ENCODE results near the gene HYKK.
"Not testable (repeated sequence)": the region's sequence is repeated elsewhere in the genome, so short reads cannot be mapped to it uniquely, and the experiment has no call there.

The HYKK gene

GRCh38 chr15:78506971-78507830, at the start of gene HYKK:
Gene HYKK (plus strand): TSS chr15:78507577. CDS start chr15:78513089, 5,512 bp downstream.
- DNase-seq (ENCODE audit: low read depth) = peak; percentile 97

GRCh38 chr15:78460737-78461136, 46.6 kb upstream of the HYKK start:
- no peak for DNase-seq (ENCODE audit: low read depth)

GRCh38 chr15:78461171-78461888, 46.0 kb upstream of the HYKK start:
- DNase-seq (ENCODE audit: low read depth) = no peak

- no peak for DNase-seq (ENCODE audit: low read depth)
These were observed 38.3 kb upstream of the HYKK start for GRCh38 chr15:78469031-78469430.

DNA sequence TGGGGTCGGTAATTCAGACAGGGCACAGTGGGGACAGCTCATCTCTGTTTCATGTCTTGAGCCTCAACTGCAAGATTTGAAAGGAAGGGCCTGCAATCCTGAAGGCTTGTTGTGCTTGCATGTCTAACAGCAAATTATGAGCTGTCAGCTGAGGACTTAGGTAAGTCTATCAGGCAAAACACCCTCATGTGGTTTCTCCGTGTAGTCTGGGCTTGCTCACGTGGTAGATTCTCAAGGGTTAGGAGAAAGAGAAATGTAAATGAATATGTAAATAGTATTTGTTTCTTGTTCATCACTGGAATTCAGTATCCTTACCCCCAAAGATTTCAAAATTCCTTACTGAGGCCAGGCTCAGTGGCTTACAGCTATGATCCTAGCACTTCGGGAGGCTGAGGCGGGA, 30.1 kb upstream of the HYKK start:
- no peak for DNase-seq (ENCODE audit: low read depth)

GRCh38 chr15:78479650-78480049, 27.7 kb upstream of the HYKK start:
- no peak for DNase-seq (ENCODE audit: low read depth)

DNA sequence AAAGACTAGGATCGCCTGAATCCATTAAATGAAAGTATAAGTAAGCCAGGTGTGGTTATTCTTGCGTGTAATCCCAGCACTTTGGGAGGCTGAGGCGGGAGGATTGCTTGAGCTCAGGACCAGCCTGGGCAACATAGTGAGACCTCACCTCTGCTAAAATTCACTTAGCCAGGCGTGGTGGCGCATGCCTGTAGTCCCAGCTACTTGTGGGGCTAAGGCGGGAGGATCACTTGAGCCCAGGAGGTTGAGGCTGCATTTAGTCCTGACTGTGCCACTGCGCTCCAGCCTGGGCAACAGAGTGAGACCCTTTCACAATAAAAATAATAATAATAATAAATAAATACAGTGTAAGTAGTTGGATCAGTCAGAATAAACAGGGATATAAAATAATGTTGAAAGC, 25.5 kb upstream of the HYKK start:
- no peak for DNase-seq (ENCODE audit: low read depth)

DNA sequence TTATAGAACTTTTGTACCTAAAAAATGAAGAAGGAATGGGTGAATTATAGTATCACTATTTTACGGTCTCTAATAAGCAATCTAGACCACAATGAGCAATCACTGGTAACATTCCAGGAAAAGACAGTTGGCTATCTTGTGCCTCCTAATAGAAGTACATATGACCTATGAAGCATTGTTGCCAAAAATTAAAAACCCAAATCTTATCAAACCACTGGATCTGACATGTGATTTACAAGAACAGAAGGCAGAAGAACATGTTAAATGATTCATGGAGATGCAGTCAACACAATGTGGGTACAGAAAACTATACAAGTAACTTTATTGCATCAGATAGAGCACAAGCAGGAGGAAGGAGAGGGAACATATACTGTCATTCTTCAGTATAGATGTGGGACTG, 14.5 kb upstream of the HYKK start:
- DNase-seq (ENCODE audit: low read depth) = no peak

- no peak for DNase-seq (ENCODE audit: low read depth)
These were observed 5.5 kb upstream of the HYKK start for GRCh38 chr15:78501857-78502256.

DNA sequence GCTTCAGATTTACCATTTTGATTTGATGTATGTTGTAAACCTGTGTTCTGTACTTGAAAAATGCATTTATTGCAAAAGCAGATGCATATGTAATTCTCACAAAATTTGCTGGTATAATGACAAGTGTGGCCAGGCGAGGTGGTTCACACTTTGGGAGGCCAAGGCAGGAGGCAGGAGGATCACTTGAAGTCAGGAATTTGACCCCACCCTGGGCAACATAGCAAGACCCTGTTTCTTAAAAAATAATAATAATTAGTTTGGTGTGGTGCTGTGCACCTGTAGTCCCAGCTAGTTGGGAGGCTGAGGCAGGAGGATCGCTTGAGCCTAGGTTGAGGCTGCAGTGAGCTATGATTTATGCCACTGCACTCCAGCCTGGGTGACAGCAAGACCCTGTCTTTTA, 4.7 kb upstream of the HYKK start:
- DNase-seq (ENCODE audit: low read depth) = no peak

- no peak for DNase-seq (ENCODE audit: low read depth)
These were observed 419 bp downstream of the HYKK start for GRCh38 chr15:78507831-78508160.

DNA sequence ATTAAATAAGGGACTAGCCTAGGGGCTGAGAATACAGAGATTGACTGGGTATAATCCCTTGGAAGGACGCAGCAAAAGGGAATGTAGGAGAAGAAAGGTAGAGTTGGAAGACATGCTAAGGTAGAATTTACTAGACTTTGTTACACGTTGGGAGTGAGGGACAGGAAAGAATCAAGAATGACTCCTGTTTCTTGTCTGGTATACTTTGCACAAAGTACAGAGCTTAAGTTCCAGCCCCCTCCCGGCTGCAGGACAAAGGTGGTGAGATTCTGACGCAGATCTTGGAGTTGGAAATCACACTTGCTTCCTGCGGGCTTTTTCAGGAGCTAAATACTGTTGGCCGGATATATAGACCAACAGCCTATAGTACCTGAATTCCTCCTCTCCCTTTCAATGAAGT, 895 bp downstream of the HYKK start:
- DNase-seq (ENCODE audit: low read depth) = no peak

DNA sequence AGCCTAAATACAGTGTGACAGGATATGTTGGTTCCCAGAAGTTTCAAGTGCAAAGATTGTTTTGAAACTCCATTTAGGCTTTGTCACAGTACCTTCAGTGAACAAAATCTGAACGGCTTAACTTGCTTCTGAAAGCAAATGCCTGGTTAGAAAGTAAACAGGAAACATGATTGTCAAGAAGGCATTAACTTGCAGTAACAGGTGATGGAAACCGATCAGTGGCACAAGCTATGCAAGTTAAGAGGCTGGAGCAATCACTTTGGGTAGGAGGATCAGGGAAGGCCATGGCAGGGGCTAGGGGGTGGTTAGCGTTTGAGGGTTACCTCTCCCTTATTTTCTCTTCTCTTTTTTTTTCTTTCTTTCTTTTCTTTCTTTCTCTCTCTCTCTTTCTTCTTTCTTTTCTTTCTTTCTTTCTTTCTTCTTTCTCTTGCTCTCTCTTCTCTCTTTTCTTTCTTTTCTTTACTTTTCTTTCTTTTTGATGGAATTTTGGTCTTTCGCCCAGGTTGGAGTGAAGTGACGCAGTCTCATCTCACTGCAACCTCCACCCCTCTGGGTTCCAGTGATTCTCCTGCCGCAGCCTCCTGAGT, 2.4 kb downstream of the HYKK start:
- DNase-seq (ENCODE audit: low read depth) = no peak

DNA sequence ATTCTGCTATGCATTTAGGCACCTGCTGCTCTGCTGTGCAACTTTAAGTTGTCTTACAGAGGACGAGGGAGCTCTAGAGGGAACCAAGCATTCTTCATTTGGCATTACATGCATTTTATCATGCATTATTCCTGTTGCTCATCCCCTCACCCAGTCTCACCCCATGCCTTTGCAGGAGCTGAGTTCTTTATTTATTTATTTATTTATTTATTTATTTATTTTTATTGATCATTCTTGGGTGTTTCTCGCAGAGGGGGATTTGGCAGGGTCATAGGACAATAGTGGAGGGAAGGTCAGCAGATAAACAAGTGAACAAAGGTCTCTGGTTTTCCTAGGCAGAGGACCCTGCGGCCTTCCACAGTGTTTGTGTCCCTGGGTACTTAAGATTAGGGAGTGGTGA, 12.7 kb downstream of the HYKK start:
- DNase-seq (ENCODE audit: low read depth) = not testable (repeated sequence)

DNA sequence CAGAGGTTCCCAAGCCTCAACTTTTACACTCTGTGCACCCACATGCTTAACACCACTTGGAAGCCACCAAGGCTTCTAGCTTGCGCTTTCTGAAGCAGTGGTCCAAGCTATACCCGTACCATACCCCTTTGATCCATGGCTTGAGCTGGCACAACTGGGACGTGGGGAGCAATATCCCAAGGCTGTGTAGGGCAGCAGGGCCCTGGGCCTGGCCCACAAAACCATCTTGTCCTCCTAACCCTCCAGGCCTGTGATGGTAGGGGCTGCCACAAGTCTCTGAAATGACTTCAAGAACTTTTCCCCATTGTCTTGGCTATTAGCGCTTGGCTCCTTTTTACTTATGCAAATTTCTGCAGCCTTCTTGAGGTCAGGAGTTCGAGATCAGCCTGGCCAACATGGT, 16.9 kb downstream of the HYKK start:
- DNase-seq (ENCODE audit: low read depth) = no peak

GRCh38 chr15:78527325-78527724, 19.9 kb downstream of the HYKK start:
- DNase-seq (ENCODE audit: low read depth) = no peak

GRCh38 chr15:78533331-78533730, 26.0 kb downstream of the HYKK start:
- DNase-seq (ENCODE audit: low read depth) = no peak

DNA sequence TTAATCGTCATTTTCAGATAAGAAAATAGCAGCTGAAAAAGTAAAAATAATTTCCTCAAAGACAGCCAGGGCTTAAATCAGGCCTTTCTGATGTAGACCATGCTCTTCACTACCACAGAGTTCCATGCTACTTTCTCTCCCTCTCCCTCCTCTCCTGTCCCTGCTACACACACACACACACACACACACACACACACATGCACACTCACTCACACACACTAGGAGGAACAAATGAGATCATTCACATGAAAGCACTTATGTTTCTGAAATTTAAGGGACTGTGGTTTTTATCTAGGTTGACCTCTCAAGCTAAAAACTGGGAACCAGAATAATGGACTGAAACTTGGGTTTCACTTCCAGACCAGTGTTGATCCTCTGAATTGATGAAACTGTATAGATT, 28.8 kb downstream of the HYKK start:
- DNase-seq (ENCODE audit: low read depth) = no peak

- no peak for DNase-seq (ENCODE audit: low read depth)
These were observed 30.0 kb downstream of the HYKK start for GRCh38 chr15:78537266-78537905.

DNA sequence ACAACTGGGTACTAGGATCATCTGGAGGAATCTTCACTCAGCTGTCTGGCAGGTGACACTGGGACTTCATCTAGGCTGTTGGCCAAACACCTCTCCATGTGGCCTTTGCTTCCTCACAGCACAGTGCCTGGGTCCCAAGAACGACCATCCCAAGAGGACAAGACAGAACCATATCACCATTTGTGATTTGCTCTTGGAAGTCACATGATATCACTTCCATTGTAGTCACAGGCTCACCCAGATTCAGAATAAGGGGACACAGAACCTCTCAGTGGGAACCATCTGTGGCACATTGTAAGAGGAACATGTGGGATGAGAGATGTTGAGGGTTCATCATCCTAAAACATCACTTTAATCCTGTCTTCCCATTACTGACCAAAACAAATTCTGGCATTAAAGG, 31.0 kb downstream of the HYKK start:
- no peak for DNase-seq (ENCODE audit: low read depth)

DNA sequence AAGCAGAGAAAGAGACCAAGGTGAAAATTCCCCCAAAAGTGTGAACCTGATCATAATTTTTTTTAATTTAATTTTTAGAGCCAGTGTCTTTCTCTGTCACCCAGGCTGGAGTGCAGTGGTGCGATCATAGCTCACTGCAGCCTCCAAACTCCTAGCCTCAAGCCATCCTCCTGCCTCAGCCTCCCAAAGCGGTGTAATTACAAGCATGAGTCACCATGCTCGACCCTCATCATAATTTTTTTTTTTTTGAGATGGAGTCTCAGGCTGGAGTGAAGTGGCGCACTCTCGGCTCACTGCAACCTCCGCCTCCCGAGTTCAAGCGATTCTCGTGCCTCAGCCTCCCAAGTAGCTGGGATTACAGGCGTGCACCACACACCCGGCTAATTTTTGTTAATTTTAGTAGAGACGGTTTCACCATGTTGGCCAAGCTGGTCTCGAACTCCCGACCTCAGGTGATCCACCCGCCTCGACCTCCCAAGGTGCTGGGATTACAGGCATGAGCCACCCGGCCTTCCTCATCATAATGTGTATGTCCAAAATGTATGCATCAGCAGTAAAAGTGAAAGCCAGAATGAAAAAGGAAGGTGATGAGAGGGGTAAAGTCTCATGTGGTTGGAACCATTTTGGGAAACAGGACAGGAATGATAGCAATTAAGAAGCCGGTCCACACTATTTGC, 32.2 kb downstream of the HYKK start:
- not testable (repeated sequence) for DNase-seq (ENCODE audit: low read depth)

All from HS-27A (cell line).